KOPT-K1 (cell line): Measurements from ENCODE around the gene HIC1.
"Not testable (repeated sequence)": the region's sequence is repeated elsewhere in the genome, so short reads cannot be mapped to it uniquely, and the experiment has no call there.

Experiments used
- H3K27ac ChIP-seq: fragments of 200-600 bp; sonication (generic); 2 replicates; pipeline ENCODE4 v1.5.1; 2016; ENCODE audit warnings: antibody characterized with exemption, mild to moderate bottlenecking, low read depth, low read length; ENCODE audit not compliant: poor library complexity, severe bottlenecking
- H3K36me3 ChIP-seq: fragments of 200-600 bp; sonication (generic); 2 replicates; pipeline ENCODE4 v1.5.1; 2017; ENCODE audit warnings: antibody characterized with exemption, mild to moderate bottlenecking, low read length, moderate library complexity; ENCODE audit not compliant: insufficient read depth
- H3K9me3 ChIP-seq: fragments of 200-600 bp; sonication (generic); 2 replicates; pipeline ENCODE4 v1.5.1; 2017; ENCODE audit warnings: antibody characterized with exemption, low read length, mild to moderate bottlenecking; ENCODE audit not compliant: insufficient read depth, poor library complexity, severe bottlenecking

The HIC1 gene

GRCh38 chr17:2054512-2055291 is at the start of gene HIC1:
HIC1 (plus strand) TSS chr17:2055103; CDS start chr17:2056691, 1,588 bp downstream.
- Histone ChIP-seq H3K9me3 (no peaks in the 10 kb centered on the region), H3K27ac (no peak within 1 kb of the TSS), H3K36me3 (peaks cover under 1% of the 10 kb centered on the region; the same call in 1 of the 2 replicates)

- H3K9me3 ChIP-seq, result no peaks in the 10 kb centered on the region
- no peaks in the 10 kb centered on the region for H3K36me3 ChIP-seq
- H3K27ac ChIP-seq, result no peak overlapping the region
Measured at GRCh38 chr17:2008332-2009126, 46.4 kb upstream of the HIC1 start.

- Histone ChIP-seq H3K36me3 (no peaks in the 10 kb centered on the region), H3K27ac (no peak overlapping the region), H3K9me3 (no peaks in the 10 kb centered on the region)
Measured at GRCh38 chr17:2009737-2010136, 45.2 kb upstream of the HIC1 start.

GRCh38 chr17:2011411-2012371 is 43.2 kb upstream of the HIC1 start:
- Histone ChIP-seq H3K36me3 (no peaks in the 10 kb centered on the region), H3K27ac (peak overlapping the region; percentile 24), H3K9me3 (no peaks in the 10 kb centered on the region)

DNA sequence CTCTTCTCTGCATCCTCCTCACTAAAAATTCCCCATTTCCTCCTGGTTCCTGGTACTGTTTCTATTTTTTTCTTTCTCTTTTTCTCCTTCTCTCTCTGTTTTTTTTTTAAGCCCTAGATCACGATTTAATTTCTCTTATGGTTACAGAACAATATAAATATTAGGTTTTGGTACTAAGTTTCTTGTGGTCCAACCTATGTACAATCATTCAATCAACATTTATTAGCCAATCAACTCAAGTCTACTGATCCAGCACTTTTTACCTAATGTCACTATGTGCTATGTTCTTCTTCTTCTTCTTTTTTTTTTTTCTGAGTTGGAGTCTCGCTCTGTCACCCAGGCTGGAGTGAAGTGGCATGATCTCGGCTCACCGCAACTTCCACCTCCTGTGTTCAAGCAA is 42.4 kb upstream of the HIC1 start:
- Histone ChIP-seq H3K36me3 (no peaks in the 10 kb centered on the region), H3K9me3 (no peaks in the 10 kb centered on the region), H3K27ac (peak overlapping the region; percentile 24)

DNA sequence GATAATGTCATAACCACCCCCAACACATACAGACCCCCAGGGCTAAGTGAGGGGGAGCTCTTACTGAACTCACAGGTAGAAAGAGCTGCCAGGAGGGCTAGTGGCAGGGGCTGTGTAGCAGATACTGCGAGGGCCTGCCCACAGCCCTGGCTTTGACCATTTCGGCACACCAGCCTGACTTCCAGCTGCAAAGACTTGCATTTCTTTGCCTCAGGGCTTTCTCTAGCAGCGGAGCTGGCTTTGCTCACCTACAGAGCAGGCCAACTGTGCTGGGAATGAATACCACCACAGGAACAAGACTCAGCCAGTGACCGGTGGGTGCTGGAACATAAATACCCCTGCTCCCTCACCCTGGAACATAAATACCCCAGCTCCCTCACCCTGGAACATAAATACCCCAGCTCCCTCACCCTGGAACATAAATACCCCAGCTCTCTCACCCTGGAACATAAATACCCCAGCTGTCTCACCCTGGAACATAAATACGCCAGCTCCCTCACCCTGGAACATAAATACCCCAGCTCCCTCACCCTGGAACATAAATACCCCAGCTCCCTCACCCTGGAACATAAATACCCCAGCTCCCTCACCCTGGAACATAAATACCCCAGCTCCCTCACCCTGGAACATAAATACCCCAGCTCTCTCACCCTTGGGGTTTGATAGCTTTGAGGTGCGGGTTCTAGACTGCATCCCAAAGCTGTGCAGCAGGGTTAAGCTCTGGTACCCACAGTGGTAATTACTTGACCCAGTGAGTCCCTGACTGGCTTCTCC is 41.5 kb upstream of the HIC1 start:
- not testable (repeated sequence) for H3K27ac ChIP-seq, H3K9me3 ChIP-seq, H3K36me3 ChIP-seq

DNA sequence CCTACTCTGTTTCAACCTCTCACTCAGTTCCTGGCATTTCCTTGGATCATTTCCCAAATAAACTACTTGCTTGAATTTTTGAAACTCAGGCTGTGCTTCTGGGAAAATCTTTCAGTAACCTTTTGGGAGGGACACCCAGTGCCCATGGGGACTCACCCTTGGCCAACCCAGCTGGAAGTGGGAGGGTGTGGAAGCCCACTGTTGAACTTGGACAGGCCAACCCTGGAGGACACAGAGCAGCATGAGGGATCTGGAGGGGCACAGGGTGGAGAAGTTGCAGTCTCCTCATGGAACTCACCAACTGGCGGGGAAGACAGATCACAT is 40.9 kb upstream of the HIC1 start:
- H3K36me3 ChIP-seq, result no peaks in the 10 kb centered on the region
- no peak overlapping the region for H3K27ac ChIP-seq
- H3K9me3 ChIP-seq, result no peaks in the 10 kb centered on the region

DNA sequence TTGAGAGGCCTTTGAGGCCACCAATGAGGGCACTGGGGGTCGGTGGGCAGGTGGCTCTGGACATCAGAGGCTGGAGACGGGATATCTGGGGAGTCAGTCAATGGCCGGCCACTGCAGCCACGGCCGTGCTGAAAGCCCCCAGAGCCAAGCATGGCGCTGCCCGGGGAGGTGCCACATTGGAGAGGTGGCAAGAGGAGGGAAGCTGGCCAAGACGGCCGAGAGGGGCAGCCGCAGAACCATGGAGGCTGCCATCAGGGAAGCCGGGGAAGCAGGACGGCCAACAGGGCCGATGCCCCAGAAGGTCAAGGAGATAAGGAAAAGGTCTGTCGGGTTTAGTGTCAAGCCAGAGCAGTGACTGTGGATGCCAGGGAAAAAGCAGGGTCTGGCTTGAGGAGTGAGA is 39.6 kb upstream of the HIC1 start:
- Histone ChIP-seq H3K27ac (no peak overlapping the region), H3K9me3 (no peaks in the 10 kb centered on the region), H3K36me3 (no peaks in the 10 kb centered on the region)

DNA sequence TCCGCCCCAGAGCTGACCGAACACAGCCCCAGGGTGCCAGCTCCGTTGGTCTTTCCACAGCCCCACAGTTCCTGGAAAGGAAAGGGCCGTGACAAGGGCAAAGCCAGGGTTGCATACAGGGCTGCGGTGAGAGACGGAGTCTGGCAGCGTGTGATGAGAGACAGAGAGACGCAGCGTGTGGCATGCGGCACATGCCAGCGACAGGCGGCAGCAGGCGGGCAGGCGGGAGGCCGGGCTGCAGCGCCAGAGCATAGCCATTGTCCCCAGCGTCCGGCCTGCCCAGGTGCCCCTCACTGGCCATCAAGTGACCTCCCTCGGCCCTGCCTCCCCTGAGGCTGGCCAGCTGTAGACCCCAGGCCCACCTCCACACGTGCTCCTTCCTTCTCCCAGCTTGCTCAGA is 38.4 kb upstream of the HIC1 start:
- Histone ChIP-seq H3K27ac (no peak overlapping the region), H3K9me3 (no peaks in the 10 kb centered on the region), H3K36me3 (no peaks in the 10 kb centered on the region)

DNA sequence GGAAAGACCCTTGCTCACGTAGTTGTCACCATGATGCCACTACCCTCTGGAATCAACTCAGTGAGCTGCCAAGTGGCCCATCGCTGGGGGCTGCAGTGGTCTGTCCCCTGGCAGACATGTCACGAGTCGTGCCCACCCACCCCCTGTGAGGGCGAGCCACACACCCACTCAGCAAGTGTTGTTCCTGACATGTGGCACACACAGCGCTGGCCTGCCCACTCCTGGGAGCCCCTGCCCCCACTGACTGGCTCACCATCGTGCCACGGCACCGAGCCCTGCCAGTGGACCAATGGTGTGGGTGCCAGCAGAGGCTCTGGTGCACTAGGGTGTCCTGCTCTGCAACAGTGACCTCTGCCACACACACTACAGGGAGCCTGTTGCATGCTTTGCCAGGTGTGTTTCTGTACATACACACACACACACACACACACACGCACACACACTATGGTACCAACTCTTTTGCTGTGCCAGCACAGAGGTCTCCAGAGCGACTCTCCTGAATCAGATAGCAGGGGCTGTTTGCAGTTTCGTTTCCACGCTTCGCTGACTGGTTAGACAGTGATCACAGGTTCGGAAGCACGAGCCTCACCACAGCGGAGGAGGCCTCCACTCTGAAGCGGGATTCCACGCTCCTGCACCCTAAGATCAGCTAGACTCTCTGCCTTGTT is 37.5 kb upstream of the HIC1 start:
- Histone ChIP-seq H3K9me3 (no peaks in the 10 kb centered on the region), H3K27ac (no peak overlapping the region), H3K36me3 (no peaks in the 10 kb centered on the region)

DNA sequence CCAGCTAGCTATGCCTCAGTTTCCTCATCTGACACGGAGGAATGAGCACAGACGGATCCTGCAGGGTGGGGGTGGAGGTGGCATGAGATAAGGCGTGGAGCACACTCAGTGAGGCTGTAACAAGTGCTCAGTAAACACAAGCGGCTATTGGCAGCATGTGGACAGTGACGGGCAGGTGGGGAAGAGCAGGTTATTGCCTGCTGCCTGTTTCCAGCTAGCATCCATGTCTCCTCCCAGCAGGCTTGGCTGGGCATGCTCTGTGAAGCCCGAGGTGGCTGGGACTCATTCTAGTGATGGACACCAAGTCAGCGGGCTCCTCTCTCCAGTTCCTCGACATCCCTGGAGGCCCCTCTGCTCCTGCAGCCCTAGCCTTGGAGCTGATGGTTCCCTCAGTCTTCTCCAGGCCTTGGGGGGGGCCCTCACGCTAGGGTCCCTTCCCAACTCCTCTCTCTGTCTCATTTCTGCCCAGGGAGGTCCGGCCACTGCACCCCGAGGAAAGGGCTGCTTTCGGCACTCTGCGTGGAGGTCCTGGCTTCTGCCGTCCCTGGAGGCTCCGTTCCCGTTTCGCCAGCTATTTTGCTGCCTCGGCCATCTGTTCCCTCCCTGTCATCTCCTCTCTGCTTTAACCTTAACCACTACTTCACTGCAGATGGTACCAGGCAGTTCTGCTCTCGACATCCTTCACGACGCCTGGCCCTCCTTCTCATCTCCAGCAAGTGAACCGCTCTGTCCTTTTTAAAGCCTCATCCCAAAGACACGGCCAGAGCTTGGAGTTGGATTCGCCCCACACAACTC is 36.0 kb upstream of the HIC1 start:
- Histone ChIP-seq H3K9me3 (no peaks in the 10 kb centered on the region), H3K27ac (no peak overlapping the region), H3K36me3 (no peaks in the 10 kb centered on the region)

DNA sequence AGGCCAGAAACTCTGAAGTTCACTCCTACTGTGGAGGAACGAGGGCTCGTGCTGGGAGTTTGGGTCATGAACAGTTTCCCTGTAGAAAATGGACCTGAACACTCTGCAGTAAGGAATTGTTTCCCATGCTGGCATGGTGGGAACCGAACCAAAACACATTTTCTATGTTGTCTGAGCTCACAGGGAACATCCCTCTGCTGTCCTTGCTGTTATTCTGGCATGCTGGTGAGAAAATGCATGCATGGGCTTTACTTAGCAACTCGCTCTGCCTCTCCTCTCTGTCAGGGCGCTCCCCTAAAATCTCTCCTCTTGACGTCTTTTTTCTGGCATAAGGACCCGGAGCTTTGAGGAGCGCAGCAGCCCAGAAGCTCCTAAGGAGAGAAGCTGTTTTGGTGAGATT is 35.2 kb upstream of the HIC1 start:
- H3K9me3 ChIP-seq, result no peaks in the 10 kb centered on the region
- H3K27ac ChIP-seq, result no peak overlapping the region
- H3K36me3 ChIP-seq, result no peaks in the 10 kb centered on the region

DNA sequence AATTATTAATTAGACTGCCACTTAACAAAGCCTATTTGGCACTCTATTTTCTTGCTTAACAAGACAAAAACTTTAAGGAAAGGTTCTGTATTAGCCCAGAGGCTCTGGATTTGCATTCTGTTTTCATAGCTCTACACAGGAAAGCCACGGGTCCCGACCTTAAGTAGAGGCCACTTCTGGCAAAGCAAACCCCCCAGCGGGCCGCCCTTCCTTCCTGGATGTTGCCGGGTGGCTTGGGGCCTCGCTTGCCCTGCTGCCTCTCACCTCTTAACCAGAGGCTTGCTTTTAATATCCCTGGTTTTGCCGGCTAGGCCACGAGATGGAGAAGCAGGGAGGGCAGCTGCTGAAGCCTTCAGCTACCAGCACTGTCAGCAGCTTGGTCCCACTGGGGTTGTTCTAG is 34.2 kb upstream of the HIC1 start:
- no peaks in the 10 kb centered on the region for H3K36me3 ChIP-seq
- peak overlapping the region; percentile 17 for H3K27ac ChIP-seq
- no peaks in the 10 kb centered on the region for H3K9me3 ChIP-seq
